HepG2 (cell line): ENCODE data around the gene WFDC1. TPM values are rescaled to one million over a fixed set of nuclear protein-coding genes. Genes with fewer than 3 reads are reported as not detected.

Experiments
- ARNT ChIP-seq: fragments of 450-650 bp; IDR thresholded peaks from 2 replicates; pipeline ENCODE4 v1.6.1; 2017
- MATR3 ChIP-seq: sonication (generic); formaldehyde crosslinking; IDR thresholded peaks from 2 replicates; pipeline ENCODE4 v1.4.0; 2020; ENCODE audit warnings: missing genetic modification reagents
- RFXANK ChIP-seq: IDR thresholded peaks from 2 replicates; pipeline ENCODE4 v1.6.1; 2016
- RORA ChIP-seq: sonication (generic); formaldehyde crosslinking; IDR thresholded peaks from 2 replicates; pipeline ENCODE4 v1.5.0; 2020; ENCODE audit warnings: mild to moderate bottlenecking, missing genetic modification reagents, moderate library complexity
- TSC22D2 ChIP-seq: sonication (generic); formaldehyde crosslinking; IDR thresholded peaks from 2 replicates; pipeline ENCODE4 v1.5.1; 2020; ENCODE audit warnings: missing genetic modification reagents, mild to moderate bottlenecking, borderline replicate concordance
- ZFP1 ChIP-seq: IDR thresholded peaks from 2 replicates; pipeline ENCODE4 v1.6.1; 2016
- ZFP36L2 ChIP-seq: sonication (generic); formaldehyde crosslinking; IDR thresholded peaks from 2 replicates; pipeline ENCODE4 v1.4.0; 2020; ENCODE audit warnings: missing genetic modification reagents
- ZNF772 ChIP-seq: sonication (generic); formaldehyde crosslinking; IDR thresholded peaks from 2 replicates; pipeline ENCODE4 v1.5.0; 2020; ENCODE audit warnings: mild to moderate bottlenecking, missing genetic modification reagents
- polyA plus RNA-seq, 8 experiments: library from polyadenylated mRNA; depleted of rRNA in 3 of 8; stranded (reverse) in 7 of 8; unstranded in 1 of 8; fragments of >200 nt; fragmentation: Illumina TruSeq in 4 of 8; extraction: Trizol in 4 of 8; gene quantifications; 2 replicates each; pipeline versions ENCODE4 v1.2.1 to v1.2.3, GENCODE V29; 2011 to 2016; ENCODE audit warnings: low read depth in 4 of 8, missing spikeins in 1 of 8, mixed read lengths in 1 of 8; ENCODE audit not compliant: insufficient read depth in 1 of 8
- total RNA-seq, 5 experiments: library from RNA; depleted of rRNA; stranded (reverse); fragments of >200 nt; fragmentation: Illumina TruSeq; extraction: Trizol; gene quantifications; 2 replicates each; pipeline ENCODE4 v1.2.3, GENCODE V29; 2016; ENCODE audit warnings: low read depth in 1 of 5
- TF ChIP-seq, protein P1 (sequence below), 2 experiments: sonication (generic) in 1 of 2; formaldehyde crosslinking in 1 of 2; IDR thresholded peaks; 2 replicates each; pipeline versions ENCODE4 v1.5.1 to v1.6.1; 2011 to 2020; ENCODE audit warnings: borderline replicate concordance in 1 of 2, low read depth in 1 of 2, low read length in 1 of 2, mild to moderate bottlenecking in 1 of 2, missing genetic modification reagents in 1 of 2, moderate library complexity in 1 of 2
- TF ChIP-seq, protein P2 (sequence below): IDR thresholded peaks from 2 replicates; pipeline ENCODE4 v1.6.1; 2016; ENCODE audit warnings: mild to moderate bottlenecking, missing biosample characterization, missing genetic modification reagents
- TF ChIP-seq, protein P3 (sequence below): sonication (generic); formaldehyde crosslinking; IDR thresholded peaks from 2 replicates; pipeline ENCODE4 v1.5.1; 2020; ENCODE audit warnings: mild to moderate bottlenecking, missing genetic modification reagents, borderline replicate concordance
- TF ChIP-seq, protein P4 (sequence below): sonication (generic); formaldehyde crosslinking; IDR thresholded peaks from one replicate; pipeline ENCODE4 v1.5.1; 2020; ENCODE audit warnings: mild to moderate bottlenecking, missing genetic modification reagents; ENCODE audit errors: not compliant biosample characterization

WFDC1 gene
- total and polyA plus RNA-seq, 2 of the 13 experiments (the other 11 are each of a cell fraction or from before 2014, with no cell fraction given): not detected

DNA sequence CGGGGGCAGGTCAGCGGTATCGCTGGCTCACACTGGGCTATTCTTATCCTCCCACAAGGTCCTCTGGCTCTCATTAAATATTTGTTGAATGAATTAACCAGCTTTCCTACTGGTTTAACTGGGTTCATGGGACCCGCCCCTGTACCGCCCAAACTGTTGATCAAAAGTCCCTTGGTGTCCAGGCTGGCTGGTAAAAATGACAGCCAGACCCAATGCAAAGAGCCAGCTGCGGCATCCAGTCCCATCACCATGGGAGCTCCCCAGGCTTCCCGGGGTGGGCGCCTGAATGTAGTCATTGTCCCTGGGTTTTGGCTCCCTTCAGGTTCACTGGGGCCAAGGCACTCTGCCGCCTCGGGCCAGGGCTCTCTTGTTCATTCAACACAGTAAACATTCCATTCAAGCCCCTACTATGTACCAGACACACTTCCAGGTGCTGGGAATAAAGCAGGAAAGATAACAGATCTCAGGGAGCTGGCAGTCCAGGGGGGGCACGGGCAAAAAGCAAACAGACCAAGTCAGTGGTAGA, 62.0 kb downstream of the WFDC1 start (continued):
- TF ChIP-seq, protein P1, sequence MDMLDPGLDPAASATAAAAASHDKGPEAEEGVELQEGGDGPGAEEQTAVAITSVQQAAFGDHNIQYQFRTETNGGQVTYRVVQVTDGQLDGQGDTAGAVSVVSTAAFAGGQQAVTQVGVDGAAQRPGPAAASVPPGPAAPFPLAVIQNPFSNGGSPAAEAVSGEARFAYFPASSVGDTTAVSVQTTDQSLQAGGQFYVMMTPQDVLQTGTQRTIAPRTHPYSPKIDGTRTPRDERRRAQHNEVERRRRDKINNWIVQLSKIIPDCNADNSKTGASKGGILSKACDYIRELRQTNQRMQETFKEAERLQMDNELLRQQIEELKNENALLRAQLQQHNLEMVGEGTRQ (IDR thresholded peaks at IDR 0.05; ENCODE audit: low read depth, low read length): no peak
- TF ChIP-seq, protein P1 (CRISPR knock-in tag; IDR thresholded peaks at IDR 0.05; ENCODE audit: borderline replicate concordance): no peak
- no peak for TF ChIP-seq RFXANK
- TF ChIP-seq, protein P2, sequence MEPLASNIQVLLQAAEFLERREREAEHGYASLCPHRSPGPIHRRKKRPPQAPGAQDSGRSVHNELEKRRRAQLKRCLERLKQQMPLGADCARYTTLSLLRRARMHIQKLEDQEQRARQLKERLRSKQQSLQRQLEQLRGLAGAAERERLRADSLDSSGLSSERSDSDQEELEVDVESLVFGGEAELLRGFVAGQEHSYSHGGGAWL (CRISPR knock-in tag): no peak
- no peak for TF ChIP-seq RORA (CRISPR knock-in tag)
- TF ChIP-seq, protein P3, sequence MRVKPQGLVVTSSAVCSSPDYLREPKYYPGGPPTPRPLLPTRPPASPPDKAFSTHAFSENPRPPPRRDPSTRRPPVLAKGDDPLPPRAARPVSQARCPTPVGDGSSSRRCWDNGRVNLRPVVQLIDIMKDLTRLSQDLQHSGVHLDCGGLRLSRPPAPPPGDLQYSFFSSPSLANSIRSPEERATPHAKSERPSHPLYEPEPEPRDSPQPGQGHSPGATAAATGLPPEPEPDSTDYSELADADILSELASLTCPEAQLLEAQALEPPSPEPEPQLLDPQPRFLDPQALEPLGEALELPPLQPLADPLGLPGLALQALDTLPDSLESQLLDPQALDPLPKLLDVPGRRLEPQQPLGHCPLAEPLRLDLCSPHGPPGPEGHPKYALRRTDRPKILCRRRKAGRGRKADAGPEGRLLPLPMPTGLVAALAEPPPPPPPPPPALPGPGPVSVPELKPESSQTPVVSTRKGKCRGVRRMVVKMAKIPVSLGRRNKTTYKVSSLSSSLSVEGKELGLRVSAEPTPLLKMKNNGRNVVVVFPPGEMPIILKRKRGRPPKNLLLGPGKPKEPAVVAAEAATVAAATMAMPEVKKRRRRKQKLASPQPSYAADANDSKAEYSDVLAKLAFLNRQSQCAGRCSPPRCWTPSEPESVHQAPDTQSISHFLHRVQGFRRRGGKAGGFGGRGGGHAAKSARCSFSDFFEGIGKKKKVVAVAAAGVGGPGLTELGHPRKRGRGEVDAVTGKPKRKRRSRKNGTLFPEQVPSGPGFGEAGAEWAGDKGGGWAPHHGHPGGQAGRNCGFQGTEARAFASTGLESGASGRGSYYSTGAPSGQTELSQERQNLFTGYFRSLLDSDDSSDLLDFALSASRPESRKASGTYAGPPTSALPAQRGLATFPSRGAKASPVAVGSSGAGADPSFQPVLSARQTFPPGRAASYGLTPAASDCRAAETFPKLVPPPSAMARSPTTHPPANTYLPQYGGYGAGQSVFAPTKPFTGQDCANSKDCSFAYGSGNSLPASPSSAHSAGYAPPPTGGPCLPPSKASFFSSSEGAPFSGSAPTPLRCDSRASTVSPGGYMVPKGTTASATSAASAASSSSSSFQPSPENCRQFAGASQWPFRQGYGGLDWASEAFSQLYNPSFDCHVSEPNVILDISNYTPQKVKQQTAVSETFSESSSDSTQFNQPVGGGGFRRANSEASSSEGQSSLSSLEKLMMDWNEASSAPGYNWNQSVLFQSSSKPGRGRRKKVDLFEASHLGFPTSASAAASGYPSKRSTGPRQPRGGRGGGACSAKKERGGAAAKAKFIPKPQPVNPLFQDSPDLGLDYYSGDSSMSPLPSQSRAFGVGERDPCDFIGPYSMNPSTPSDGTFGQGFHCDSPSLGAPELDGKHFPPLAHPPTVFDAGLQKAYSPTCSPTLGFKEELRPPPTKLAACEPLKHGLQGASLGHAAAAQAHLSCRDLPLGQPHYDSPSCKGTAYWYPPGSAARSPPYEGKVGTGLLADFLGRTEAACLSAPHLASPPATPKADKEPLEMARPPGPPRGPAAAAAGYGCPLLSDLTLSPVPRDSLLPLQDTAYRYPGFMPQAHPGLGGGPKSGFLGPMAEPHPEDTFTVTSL: no peak
- TF ChIP-seq ZFP1: no peak
- no peak for TF ChIP-seq ZNF772 (CRISPR knock-in tag)
- TF ChIP-seq TSC22D2: no peak
- no peak for TF ChIP-seq ZFP36L2
- TF ChIP-seq, protein P4, sequence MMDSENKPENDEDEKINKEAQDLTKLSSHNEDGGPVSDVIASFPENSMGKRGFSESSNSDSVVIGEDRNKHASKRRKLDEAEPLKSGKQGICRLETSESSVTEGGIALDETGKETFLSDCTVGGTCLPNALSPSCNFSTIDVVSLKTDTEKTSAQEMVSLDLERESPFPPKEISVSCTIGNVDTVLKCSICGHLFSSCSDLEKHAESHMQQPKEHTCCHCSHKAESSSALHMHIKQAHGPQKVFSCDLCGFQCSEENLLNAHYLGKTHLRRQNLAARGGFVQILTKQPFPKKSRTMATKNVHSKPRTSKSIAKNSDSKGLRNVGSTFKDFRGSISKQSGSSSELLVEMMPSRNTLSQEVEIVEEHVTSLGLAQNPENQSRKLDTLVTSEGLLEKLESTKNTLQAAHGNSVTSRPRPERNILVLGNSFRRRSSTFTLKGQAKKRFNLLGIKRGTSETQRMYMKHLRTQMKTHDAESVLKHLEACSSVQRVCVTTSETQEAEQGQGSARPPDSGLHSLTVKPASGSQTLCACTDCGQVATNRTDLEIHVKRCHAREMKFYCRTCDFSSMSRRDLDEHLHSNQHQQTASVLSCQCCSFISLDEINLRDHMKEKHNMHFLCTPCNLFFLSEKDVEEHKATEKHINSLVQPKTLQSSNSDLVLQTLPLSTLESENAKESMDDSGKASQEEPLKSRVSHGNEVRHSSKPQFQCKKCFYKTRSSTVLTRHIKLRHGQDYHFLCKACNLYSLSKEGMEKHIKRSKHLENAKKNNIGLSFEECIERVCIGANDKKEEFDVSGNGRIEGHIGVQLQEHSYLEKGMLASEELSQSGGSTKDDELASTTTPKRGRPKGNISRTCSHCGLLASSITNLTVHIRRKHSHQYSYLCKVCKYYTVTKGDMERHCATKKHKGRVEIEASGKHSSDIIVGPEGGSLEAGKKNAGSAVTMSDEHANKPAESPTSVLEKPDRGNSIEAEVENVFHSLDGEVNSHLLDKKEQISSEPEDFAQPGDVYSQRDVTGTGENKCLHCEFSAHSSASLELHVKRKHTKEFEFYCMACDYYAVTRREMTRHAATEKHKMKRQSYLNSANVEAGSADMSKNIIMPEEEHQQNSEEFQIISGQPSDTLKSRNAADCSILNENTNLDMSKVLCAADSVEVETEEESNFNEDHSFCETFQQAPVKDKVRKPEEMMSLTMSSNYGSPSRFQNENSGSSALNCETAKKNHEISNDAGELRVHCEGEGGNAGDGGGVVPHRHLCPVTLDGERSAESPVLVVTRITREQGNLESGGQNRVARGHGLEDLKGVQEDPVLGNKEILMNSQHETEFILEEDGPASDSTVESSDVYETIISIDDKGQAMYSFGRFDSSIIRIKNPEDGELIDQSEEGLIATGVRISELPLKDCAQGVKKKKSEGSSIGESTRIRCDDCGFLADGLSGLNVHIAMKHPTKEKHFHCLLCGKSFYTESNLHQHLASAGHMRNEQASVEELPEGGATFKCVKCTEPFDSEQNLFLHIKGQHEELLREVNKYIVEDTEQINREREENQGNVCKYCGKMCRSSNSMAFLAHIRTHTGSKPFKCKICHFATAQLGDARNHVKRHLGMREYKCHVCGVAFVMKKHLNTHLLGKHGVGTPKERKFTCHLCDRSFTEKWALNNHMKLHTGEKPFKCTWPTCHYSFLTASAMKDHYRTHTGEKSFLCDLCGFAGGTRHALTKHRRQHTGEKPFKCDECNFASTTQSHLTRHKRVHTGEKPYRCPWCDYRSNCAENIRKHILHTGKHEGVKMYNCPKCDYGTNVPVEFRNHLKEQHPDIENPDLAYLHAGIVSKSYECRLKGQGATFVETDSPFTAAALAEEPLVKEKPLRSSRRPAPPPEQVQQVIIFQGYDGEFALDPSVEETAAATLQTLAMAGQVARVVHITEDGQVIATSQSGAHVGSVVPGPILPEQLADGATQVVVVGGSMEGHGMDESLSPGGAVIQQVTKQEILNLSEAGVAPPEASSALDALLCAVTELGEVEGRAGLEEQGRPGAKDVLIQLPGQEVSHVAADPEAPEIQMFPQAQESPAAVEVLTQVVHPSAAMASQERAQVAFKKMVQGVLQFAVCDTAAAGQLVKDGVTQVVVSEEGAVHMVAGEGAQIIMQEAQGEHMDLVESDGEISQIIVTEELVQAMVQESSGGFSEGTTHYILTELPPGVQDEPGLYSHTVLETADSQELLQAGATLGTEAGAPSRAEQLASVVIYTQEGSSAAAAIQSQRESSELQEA (CRISPR knock-in tag): no peak
- no peak for TF ChIP-seq MATR3 (CRISPR knock-in tag)
- no peak for TF ChIP-seq ARNT
